ENCODE results near the gene YIPF4. TPM values are rescaled to one million over a fixed set of nuclear protein-coding genes. Genes with fewer than 3 reads are reported as not detected.
A peak's percentile ranks its signal among the peaks of the same experiment; 100 is the strongest.
"Not testable (repeated sequence)": the region's sequence is repeated elsewhere in the genome, so short reads cannot be mapped to it uniquely, and the experiment has no call there.

Gene YIPF4
- total RNA-seq, 1 experiment from 2014 or later, result 39.0 TPM

DNA sequence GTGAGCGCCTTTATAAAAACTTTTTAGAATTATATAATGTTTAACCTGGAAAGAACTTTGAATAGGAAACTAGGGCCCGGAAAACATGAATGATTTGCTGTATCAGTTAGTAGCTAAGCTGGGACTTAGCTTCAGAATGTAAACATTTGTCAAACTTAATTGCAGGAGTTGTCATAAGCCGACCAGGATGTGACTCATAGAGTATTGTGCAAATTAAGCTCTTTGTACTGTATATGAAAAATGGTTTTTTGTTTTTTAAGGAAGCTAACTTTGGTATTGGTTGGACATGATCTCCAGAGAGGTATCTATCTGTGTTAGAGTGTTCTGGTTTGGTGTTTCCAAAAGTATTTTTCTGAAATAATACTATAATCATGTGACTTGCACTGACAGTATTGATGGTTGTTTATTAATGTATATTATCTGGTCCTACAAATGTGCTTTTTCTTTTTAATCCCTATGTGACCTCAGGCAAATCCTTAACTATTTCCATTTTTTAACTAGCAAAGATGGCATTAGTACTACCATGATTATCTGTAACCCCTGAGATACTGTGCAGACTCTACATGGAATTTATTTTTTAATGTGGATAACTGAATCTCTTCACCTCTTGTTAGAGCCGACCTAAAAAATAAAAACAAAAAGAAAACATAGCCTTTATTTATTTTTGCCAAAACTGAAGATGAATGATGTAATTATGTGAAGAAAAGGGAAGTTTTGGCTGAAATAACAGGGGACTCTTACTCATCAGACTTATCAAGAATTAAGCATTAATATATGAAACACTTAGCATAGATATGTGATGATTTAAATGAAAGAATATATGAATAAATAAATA lies 11.7 kb downstream of the YIPF4 start:
- peak; percentile 40 for DNase-seq (ENCODE audit: low read depth)

DNA sequence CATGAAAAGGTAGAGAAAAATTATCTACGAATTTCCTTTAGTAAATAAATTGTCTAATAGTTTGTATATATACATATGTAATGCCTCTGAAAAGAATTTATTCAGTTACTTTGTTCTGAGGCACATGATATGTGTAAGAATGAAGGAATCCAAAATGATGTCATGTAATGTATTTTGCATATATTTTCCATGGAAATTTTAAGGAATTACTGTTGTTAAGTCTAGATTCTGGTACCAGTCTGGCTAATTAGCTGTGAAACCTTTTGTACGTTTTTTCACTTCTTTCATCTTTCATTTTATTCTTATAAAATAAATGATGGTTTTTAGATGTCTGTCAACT lies 12.3 kb downstream of the YIPF4 start:
- DNase-seq (ENCODE audit: low read depth), result no peak

DNA sequence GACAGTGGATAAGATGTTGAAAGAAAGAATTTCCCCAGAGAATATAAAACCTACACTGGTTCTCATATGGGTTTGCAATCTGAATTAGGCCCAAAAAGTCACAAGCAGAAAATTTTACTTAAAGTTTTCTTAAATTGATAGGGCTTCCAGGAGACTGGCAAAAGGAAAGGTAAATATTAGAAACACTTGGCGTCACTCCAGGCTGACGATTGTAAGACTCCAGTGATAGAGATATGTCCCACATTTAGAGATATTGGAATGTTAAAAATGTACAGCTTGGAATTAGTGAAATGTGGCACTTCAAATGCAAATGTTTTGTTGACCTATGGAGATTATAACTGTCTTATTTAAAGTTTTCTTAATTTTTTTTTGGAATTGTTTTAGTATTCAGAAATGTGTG lies 14.0 kb downstream of the YIPF4 start:
- no peak for DNase-seq (ENCODE audit: low read depth)

DNA sequence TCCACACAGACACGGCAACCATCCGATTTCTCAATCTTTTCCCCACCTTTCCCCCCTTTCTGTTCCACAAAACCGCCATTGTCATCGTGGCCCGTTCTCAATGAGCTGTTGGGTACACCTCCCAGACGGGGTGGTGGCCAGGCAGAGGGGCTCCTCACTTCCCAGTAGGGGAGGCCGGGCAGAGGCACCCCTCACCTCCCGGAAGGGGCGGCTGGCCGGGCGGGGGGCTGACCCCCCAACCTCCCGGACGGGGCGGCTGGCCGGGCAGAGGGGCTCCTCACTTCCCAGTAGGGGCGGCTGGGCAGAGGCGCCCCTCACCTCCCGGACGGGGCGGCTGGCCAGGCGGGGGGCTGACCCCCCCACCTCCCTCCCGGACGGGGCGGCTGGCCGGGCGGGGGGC lies 15.8 kb downstream of the YIPF4 start:
- DNase-seq (ENCODE audit: low read depth), result not testable (repeated sequence)

DNA sequence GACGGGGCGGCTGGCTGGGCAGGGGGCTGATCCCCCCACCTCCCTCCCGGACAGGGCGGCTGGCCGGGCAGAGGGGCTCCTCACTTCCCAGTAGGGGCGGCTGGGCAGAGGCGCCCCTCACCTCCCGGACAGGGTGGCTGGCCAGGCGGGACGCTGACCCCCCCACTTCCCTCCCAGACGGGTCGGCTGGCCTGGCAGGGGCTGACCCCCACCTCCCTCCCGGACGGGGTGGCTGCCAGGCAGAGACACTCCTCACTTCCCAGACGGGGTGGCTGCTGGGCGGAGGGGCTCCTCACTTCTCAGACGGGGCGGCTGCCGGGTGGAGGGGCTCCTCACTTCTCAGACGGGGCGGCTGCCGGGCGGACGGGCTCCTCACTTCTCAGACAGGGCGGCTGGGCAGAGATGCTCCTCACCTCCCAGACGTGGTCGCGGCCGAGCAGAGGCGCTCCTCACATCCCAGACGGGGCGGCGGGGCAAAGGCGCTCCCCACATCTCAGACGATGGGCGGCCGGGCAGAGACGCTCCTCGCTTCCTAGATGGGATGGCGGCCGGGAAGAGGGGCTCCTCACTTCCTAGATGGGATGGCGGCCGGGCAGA lies 16.4 kb downstream of the YIPF4 start:
- DNase-seq (ENCODE audit: low read depth), result not testable (repeated sequence)

DNA sequence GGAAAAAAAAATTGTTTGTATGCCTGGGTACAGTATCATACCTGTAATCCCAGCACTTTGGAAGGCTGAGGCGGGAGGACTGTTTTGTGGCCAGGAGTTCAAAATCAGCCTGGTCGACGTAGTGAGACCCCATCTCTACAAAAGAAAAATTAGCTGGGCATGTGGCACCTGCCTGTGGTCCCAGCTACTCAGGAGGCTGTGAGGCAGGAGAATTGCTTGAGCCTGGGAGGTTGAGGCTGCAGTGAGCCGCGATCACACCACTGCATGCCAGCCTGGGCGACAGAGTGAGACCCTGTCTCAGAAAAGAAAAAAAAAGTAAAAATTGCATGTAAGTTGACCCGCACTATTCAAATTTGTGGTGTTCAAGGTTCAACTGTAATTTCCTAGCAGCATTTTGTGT lies 32.9 kb downstream of the YIPF4 start:
- no peak for DNase-seq (ENCODE audit: low read depth)

DNA sequence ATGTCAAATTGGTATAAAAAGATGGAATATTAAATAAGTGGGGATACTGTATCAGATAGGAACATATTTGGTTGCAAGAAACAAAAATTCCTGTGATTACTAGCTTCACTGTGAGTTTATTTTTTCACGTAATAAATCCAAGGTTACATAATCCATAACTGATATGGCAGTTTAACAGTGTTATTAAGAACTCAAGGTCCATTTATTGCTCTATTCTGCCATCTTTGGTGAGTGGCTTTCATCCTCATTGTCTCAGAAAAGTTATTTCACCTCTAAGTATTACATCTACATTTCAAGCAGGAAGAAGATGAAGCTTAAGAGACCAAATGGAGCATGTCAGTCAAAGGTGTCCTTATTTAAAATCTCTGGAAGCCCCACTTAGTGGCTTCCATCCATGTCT lies 37.2 kb downstream of the YIPF4 start:
- no peak for DNase-seq (ENCODE audit: low read depth)

DNA sequence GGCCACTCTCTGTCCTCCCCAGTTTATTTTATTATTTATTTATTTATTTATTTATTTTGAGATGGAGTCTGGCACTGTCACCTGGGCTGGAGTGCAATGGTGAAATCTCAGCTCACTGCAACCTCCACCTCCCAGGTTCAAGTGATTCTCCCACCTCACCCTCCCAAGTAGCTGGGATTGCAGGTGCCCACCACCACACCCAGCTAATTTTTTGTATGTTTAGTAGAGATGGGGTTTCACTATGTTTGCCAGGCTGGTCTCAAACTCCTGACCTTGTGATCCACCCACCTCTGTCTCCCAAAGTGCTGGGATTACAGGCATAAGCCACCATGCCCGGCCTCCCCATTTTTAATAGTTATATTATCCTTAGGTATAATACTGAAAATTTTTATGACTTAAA lies 51.0 kb downstream of the YIPF4 start:
- not testable (repeated sequence) for DNase-seq (ENCODE audit: low read depth)

DNA sequence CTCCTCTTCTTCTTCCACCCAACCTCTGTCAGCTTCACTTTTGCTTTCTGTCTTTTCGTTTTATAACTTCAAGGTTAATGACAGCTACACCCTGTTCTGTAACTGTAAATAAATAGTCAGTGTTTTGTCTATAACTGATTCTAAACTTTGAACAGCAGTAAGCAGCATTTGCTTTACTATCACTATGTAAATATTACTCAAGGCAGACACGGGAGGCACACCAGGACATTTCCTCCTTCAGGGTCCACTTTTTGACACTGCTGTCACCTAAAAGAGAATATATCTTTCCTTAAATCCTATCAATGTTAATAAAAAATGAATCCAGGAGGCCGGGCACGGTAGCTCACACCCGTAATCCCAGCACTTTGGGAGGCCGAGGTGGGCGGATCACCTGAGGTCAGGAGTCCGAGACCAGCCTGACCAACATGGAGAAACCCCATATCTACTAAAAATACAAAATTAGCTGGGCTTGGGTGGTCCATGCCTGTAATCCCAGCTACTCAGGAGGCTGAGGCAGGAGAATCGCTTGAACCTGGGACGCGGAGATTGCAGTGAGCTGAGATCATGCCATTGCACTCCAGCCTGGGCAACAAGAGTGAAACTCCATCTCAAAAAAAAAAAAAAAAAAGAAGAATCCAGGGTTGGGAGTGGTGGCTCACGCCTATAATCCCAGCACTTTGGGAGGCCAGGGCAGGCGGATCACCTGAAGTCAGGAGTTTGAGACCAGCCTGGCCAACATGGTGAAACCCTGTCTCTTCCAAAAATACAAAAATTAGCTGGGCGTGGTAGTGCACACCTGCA lies 51.7 kb downstream of the YIPF4 start:
- not testable (repeated sequence) for DNase-seq (ENCODE audit: low read depth)

DNA sequence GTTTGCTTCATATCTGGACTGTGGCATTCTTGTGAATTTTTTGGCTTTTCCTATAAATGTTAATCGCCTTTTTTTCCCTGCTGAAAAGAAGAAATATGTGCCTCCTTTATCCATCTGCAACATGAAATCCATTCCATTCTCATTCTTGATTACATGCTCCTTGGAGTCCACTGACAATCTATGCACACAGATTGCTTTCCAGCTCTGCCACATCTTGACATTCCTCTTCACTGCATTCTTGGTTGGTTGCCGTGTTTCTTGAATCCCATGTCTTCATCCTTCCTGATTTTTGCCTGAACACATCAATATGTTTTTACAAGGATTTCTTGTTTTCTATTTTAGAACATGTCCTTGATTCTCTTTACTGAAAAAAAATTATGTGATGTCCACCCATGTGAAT lies 52.4 kb downstream of the YIPF4 start:
- DNase-seq (ENCODE audit: low read depth), result no peak

DNA sequence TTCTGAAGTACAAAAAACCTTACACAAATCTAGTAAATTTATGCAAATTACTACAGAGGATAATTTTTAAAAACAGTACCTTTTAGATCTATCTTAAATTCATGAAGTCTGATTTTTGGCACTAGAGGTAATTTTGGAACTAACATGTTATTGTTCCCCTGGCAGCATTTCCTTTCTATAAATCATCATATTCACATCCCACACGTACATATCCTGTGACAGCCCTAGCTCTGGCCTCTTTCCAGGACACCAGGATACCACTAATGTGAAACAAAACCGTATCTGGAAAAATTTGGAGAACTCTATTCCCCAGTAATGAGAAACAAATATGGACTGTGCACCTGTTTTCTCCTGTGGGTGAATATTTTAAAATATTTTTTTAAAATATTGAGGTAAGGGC lies 65.1 kb downstream of the YIPF4 start:
- DNase-seq (ENCODE audit: low read depth), result no peak

DNA sequence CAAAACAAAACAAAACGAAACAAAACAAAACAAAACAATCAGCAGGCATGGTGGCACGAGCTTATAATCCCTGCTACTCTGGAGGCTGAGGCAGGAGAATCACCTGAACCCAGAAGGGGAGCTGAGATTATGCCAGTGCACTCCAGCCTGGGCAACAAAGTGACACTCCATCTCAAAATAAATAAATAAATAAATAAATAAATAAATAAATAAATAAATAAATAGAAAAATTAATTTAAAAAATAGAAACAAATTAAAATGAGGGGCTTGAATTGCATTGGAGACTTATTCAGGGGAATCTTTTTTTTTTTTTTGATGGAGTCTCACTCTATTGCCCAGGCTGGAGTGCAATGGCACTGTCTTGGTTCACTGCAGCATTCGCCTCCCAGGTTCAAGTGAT lies 73.1 kb downstream of the YIPF4 start:
- not testable (repeated sequence) for DNase-seq (ENCODE audit: low read depth)

DNA sequence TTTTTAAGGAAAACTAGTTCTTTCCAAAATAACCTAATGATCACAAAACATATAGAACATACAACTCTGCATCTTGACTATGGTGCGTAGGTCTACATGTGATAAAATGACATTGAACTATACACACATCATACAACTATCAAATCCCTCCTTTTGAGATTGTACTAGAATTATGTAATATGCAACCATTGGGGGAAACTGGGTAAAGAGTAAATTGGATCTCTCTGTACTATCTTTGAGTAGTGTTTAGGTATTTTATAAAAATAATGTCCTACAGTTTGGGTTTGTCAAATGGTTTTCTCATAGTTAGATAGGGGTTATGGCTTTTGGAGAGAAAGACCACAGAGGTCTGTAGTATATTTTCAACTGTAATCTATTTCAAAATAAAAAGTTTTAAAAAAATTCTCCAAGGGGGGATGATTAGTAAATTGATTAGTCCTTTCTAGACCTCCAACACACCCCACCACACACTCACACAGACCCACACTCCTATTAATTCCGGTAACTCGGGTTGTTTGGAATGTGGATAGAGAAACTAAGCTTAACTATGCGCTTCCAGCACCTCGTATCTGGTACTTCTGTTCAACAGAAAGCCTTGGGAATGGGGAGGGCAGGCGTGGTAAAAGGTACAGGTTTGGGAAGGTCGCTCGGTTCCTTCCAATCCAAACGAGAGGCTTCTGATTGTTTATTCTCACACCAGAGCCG lies 78.4 kb downstream of the YIPF4 start:
- DNase-seq (ENCODE audit: low read depth), result no peak

DNA sequence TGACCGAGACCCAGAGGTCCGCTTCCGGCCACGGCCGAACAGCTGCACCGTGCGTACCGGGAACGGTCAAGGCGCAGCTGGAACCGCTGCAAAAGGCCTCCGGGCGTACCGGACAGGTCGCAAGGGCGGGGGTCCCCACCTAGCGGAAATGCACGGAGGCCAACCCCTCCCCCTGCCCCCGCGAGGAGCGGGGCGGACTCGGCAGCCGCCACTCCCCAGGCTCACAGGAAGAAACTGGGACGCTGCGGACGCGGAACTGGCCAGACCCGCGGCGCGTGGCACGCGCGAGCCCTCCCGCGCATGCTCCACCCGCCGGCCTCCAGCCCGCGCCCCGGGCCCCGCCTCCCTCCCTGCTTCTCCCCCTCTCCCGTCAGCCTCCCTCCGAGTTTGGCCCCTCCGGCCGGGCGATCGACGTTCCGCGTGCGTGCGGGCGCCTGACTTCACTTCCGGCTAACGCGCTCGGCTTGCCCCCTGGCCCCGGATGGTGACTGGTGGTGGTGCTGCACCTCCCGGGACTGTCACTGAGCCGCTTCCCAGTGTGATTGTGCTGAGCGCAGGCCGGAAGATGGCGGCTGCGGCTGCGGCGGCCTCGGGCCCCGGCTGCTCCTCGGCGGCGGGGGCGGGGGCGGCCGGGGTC lies 79.1 kb downstream of the YIPF4 start, which contains the start of gene BIRC6:
Gene BIRC6 (plus strand): TSS at position 343 of the 637 bp plus-strand sequence. CDS start 139 bp downstream, at position 482.
- DNase-seq (ENCODE audit: low read depth), result peak; percentile 97

DNA sequence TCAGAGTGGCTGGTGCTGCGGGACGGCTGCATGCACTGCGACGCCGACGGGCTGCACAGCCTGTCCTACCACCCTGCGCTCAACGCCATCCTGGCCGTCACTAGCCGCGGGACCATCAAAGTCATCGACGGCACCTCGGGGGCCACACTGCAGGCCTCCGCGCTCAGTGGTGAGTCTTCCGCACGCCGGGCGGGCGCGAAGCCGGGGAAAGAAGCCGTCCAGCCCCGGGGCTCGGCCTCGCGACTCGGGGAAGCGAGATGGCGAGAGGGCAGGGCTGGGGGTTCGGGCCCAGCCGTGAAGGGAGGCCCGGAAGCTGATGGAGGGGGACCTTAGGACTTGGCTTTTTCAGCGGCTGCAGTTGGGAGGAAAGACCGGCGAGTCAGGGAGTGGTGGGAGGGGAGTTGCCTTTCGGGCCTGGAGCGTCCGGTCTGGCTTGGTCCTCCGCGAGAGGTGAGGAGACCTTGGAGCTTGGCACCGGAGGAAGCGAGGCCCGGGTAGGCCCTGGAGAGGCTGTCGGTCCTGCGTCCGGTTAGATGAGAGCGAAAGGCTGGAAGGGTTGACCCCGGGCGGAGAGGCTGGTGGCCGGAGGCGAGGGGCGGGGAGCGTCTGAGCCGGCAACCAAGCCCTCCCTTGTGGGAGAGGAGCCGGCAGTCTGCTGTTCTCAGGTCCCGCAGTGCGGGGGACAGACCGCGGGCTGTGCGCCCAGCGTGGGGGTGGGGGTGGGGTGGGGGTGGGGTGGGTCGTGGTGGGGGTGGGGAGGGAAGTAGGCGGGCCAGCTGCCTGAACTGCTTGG lies 79.8 kb downstream of the YIPF4 start:
- DNase-seq (ENCODE audit: low read depth), result peak; percentile 38

DNA sequence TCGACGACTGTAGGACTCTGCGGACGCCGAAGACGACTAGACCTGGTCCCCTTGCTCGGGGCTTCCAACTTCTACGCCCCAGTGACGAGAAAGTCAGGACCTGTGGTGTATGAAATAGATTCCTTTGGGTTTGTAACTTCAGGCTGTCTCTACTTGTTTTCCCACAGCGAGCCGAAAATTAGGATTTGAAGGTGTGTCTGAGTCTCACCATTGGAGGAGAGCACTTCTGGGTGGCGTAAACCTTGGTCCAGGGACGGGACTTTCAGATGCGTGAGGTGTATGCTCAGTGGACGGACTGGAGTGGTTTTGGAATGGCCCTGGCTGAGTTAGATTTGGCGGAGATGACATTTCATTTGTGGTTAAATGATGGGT lies 80.4 kb downstream of the YIPF4 start:
- peak; percentile 15 for DNase-seq (ENCODE audit: low read depth)

DNA sequence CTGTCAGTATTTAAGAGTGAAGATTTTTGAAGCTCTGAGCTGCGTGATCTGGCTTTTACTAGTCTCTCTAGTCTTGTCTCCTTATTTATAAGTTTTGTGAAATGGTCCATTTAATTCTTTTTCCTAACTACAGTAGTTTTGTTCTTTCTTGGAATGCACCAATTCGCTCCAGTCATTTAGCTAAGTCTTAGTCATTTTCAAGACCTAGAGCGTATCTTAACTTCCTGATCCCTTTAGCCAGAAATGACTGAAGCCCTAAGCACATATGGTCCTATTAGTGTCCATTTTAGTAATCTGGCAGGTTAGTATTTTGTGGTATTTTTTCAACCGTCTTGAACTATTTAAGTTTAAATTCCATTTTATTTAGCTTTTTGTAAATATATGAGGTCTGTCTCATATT lies 82.7 kb downstream of the YIPF4 start:
- DNase-seq (ENCODE audit: low read depth), result no peak

DNA sequence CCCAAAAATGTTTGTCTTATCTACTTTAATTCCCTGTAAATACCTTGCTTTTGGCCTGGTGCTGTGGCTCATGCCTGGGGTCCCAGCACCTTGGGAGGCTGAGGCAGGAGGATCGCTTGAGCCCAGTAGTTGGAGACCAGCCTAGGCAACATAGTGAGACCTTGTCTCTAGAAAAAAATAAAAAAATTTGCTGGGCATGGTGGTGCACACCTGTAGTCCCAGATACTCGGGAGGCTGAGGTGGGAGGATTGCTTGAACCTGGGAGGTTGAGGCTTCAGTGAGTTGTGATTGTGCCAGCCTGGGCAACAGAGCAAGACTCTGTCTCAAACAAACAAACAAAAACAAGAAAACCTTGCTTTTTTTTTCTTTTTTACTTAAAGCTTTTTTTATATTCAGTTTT lies 85.3 kb downstream of the YIPF4 start:
- DNase-seq (ENCODE audit: low read depth), result not testable (repeated sequence)

DNA sequence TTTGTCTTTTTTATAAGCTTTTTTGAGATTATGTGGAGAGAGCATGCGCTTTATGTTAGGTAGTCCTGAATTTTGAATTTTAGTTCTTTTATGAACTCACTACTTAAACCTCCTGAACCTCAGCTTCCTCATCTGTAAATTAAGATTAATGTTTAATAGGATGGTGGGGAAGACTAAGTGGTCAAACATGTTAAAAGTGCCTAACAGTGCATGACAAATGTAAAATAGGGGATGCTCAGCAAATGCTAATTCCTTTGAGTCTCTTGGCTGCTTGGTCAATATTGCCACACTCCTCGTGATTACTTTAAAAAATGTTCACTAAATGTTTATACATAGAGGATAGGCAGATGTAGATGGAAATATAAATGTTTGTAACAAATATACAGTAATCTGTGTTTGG lies 85.9 kb downstream of the YIPF4 start:
- DNase-seq (ENCODE audit: low read depth), result no peak

DNA sequence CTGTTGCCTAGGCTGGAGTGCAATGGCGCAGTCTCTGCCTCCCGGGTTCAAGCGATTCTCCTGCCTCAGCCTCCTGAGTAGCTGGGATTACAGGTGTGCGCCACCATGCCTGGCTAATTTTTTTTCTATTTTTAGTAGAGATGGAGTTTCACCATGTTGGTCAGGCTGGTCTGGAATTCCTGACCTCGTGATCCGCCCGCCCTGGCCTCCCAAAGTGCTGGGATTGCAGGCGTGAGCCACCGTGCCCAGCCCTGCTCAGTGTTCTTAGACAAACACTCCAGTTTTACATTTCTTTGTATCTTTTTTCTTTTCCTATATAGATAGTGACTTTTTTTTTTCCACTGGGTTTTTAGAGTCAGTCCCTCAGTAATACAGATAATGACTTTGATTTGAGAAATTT lies 86.6 kb downstream of the YIPF4 start:
- DNase-seq (ENCODE audit: low read depth), result not testable (repeated sequence)

DNA sequence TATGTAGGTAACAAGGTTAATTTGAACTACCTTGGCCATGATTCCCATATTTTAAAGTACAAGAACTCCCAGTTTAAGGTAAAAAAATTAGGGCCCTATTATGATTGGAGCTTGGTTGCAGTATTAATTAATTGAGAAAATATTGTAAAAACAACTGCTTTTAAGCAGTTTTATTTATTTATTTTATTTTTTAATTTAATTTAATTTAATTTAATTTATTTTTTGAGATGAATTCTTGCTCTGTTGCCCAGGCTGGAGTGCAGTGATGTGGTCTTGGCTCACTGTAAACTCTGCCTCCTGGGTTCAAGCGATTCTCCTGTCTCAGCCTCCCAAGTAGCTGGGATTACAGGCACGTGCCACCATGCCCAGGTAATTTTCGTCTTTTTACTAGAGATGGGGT lies 88.0 kb downstream of the YIPF4 start:
- not testable (repeated sequence) for DNase-seq (ENCODE audit: low read depth)

Measured in RPMI7951 (cell line).